Measurements from ENCODE around the gene C16orf89.
"Not testable (repeated sequence)": the region's sequence is repeated elsewhere in the genome, so short reads cannot be mapped to it uniquely, and the experiment has no call there.

C16orf89 gene

GRCh38 chr16:5056352-5056751, 9.4 kb downstream of the C16orf89 start:
- TF ChIP-seq CTCF (IDR thresholded peaks at IDR 0.05; ENCODE audit: extremely low read depth, insufficient read depth, missing control alignments), result peak; percentile 74
- in situ Hi-C loops (cut with MboI; ENCODE audit: low pct_unique_long_range_greater_than_20kb, low sequenced_read_pairs, unreplicated experiment), result loop anchor here (25.0 kb wide), 1 partner anchor 319 kb away; the partner anchor contains the start of genes ANKS3 and DNAAF8
- DNase-seq (ENCODE audit: low spot score), result no peak

DNA sequence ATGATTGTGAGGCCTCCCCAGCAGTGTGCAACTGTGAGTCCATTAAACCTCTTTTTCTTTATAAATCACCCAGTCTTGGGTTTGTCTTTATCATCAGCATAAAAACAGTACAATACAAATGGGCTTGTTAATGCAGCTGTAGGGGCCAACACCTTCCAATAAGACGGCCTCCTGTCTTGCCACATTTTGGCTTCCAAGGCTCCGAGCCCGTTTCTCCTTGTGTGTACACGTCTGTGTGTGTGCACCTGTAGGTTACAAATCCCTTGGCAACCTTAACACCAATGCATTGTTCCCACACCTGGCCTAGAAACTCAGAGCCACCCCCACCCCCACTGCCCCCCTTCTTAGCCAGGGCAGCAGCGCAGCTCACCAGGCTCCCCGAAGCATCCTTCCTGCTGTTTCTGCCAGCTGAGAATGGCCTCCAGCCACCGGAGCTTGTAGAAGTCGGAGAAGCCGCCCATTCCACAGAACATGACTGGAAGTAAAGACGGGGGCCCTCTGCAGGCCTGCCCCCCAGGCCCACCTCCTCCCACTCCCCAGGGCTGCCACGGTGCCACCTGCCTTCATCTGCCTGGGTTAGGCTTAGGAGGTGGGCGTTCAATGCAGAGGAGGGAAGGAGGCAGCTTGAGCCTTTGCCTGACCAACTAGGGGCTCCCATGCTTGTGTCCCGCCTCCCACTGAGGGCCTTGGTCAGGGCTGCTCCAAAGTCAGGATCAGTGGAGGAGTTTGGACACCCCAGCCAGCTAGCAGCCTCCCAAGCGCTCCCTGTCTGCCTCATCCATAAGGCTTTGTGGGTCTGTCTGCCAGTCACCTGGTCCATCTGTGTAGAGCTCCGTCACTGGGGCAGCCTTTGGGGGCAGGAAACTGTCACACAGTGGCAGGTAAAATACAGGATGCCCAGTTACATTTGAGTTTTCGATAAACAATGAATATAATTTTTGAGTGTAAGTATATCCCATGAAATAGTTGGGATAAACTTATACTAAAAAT, 10.6 kb downstream of the C16orf89 start:
- no peak for DNase-seq (ENCODE audit: low spot score)
- no peak for TF ChIP-seq CTCF (IDR thresholded peaks at IDR 0.05; ENCODE audit: extremely low read depth, insufficient read depth, missing control alignments)
- in situ Hi-C loops (cut with MboI; ENCODE audit: low pct_unique_long_range_greater_than_20kb, low sequenced_read_pairs, unreplicated experiment), result loop anchor here (25.0 kb wide), 1 partner anchor 318 kb away; the partner anchor contains the start of genes ANKS3 and DNAAF8

DNA sequence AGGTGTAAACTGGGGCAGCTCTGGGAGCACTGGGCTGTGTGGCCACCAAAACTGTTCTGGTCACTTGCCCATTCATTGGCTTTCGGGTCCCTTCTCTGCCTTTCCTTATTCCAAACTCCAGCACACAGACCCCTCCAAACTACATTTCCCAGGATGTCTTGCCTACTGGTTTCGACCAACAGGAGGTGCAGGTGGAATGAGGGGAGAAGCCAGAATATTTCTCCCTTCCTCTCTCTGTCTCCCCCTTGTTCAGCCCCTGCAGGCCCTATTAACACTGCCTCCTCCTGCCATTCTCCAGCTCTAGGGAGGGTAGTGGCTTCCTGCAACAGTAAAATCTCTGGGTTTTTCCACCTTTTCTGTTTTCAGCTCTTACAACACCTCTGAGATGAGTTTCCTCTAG, 18.8 kb downstream of the C16orf89 start:
- in situ Hi-C loops (cut with MboI; ENCODE audit: low pct_unique_long_range_greater_than_20kb, low sequenced_read_pairs, unreplicated experiment), result no loop called here
- no peak for TF ChIP-seq CTCF (IDR thresholded peaks at IDR 0.05; ENCODE audit: extremely low read depth, insufficient read depth, missing control alignments)
- no peak for DNase-seq (ENCODE audit: low spot score)

GRCh38 chr16:5045499-5046115, 20.1 kb downstream of the C16orf89 start:
- TF ChIP-seq CTCF (IDR thresholded peaks at IDR 0.05; ENCODE audit: extremely low read depth, insufficient read depth, missing control alignments), result no peak
- in situ Hi-C loops (cut with MboI; ENCODE audit: low pct_unique_long_range_greater_than_20kb, low sequenced_read_pairs, unreplicated experiment), result no loop called here

GRCh38 chr16:5044581-5044980, 21.2 kb downstream of the C16orf89 start:
- DNase-seq (ENCODE audit: low spot score); in situ Hi-C loops (cut with MboI; ENCODE audit: low pct_unique_long_range_greater_than_20kb, low sequenced_read_pairs, unreplicated experiment): not testable (repeated sequence)

More at GRCh38 chr16:5045499-5046115, 20.1 kb downstream of the C16orf89 start:
- no peak for DNase-seq (ENCODE audit: low spot score)

- DNase-seq (ENCODE audit: low spot score), result no peak
- in situ Hi-C loops (cut with MboI; ENCODE audit: low pct_unique_long_range_greater_than_20kb, low sequenced_read_pairs, unreplicated experiment), result no loop called here
- no peak for TF ChIP-seq CTCF (IDR thresholded peaks at IDR 0.05; ENCODE audit: extremely low read depth, insufficient read depth, missing control alignments)
Measured at GRCh38 chr16:5044011-5044540, 21.7 kb downstream of the C16orf89 start.
